Measurements from ENCODE around the gene CYYR1.

DNA sequence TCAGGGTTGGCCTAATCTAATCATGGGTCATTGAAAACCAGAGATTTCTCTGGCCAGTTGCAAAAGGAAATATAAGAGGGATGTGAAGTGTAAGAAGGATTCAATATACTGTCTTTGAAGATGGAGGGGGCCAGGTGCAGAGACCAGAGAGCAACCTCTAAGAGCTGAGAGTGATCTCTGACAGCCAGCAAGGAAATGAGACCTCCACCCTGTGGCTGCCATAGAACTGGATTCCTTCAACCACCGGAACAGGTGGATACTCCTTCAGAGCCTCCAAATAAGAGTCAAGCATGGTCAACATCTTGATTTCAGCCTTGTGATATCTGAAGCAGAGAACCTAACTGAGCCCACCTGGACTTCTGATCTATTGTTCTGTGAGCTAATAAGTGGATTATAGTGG lies 128.4 kb downstream of the CYYR1 start:
- TF ChIP-seq, protein P1, sequence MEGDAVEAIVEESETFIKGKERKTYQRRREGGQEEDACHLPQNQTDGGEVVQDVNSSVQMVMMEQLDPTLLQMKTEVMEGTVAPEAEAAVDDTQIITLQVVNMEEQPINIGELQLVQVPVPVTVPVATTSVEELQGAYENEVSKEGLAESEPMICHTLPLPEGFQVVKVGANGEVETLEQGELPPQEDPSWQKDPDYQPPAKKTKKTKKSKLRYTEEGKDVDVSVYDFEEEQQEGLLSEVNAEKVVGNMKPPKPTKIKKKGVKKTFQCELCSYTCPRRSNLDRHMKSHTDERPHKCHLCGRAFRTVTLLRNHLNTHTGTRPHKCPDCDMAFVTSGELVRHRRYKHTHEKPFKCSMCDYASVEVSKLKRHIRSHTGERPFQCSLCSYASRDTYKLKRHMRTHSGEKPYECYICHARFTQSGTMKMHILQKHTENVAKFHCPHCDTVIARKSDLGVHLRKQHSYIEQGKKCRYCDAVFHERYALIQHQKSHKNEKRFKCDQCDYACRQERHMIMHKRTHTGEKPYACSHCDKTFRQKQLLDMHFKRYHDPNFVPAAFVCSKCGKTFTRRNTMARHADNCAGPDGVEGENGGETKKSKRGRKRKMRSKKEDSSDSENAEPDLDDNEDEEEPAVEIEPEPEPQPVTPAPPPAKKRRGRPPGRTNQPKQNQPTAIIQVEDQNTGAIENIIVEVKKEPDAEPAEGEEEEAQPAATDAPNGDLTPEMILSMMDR (IDR thresholded peaks at IDR 0.05) = no peak
- no peak for TF ChIP-seq POLR2A (IDR thresholded peaks at IDR 0.05)
- no peak for TF ChIP-seq EP300 (IDR thresholded peaks at IDR 0.05)

All from upper lobe of left lung (tissue), 4 donors.